ENCODE measurements around the gene HSD17B4.

DNA sequence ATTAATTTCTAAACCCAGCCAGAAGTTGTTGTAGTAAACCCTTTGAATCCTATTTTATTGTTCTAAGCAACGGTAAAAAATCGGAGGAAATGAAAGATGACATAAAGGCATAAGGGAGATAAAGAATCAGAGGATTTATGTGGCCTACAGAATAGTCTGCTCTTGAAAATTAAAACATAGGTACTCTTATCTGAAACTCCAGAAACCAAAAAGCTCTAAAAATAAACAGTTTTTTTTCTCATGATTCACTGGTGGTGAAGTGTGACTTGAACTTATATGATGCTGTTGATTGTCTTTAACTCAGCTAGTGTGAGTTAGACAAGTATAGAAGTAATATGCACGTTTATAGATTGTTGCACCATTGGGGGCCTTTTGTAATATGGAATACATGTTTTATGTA lies 80.3 kb downstream of the HSD17B4 start:
- TF ChIP-seq CTCF (IDR thresholded peaks at IDR 0.05; ENCODE audit: low read depth, low read length) (no peak), EZH2phosphoT487 (IDR thresholded peaks at IDR 0.05; ENCODE audit: low read depth) (no peak)
